ENCODE results near the gene ARHGEF12.

The ARHGEF12 gene

DNA sequence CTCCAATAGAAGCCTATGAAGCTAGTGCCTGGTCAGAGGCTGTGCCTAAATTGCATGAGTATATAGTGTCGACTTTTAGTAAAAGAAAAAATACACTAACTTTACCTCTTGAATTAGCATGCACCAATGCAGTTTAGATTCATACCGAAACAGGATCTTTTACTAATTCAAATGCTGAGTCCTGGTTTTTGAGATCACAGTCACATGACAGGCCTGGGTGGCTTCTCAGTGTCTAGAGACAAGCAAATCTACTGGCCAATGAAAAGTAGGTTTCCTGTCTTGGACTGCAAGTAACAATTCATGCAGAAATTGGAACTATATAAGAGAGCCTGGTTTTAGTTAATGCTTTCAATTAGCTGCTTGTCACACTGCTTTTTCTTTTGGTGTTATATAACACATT is 7.2 kb downstream of the ARHGEF12 start:
- DNase-seq, result no peak

DNA sequence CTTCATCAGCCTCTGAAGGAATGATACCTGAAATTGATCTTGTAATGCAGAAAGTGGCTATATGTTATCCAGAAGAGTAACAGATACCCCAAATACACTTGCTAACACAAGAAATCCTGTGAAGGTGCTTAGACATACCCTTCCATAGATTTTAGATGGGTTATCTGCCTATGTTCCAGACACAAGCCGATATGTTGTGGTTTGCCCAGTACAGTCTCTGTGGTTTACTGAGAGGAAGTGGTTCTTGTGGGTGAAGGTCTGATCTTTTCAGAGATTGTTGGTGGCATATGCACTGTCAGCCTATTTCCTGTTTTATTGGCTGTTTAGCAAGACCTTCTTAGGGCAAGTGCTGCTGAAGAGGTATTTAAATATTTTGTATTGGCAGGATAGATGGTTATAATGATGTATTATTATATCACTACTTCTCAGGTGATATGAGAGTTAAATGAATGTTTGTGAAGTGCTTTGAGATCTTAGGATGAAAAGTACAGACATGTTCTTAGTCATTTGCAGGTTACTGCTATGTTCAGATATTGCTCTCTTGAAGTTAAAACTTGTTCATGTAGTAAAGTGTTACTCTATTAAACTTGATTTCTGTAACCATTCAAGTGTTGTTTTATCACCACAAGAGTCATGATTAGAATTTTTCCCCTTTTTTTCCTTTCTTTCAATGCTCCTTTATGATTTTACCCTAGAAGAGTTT is 8.2 kb downstream of the ARHGEF12 start:
- peak; percentile 18 to 31 for DNase-seq

DNA sequence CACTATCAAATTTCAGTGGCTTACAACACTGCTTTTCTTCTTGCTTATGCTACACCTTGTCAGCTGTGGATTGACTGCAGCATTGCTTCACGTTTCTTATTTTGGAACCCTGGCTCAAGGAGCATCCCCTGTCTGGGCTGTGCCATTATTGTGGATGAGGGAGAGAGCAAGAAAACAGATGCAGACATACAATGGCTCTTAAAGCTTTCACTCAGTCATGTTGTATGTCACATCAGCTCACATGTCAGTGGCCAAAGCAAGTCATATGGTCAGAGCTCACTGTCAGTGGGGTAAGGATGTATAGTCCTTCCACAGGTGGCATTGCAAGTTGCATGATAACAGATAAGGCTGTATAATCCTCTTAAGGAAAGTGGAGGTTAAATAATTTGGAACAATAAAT is 10.0 kb downstream of the ARHGEF12 start:
- DNase-seq, result no peak

DNA sequence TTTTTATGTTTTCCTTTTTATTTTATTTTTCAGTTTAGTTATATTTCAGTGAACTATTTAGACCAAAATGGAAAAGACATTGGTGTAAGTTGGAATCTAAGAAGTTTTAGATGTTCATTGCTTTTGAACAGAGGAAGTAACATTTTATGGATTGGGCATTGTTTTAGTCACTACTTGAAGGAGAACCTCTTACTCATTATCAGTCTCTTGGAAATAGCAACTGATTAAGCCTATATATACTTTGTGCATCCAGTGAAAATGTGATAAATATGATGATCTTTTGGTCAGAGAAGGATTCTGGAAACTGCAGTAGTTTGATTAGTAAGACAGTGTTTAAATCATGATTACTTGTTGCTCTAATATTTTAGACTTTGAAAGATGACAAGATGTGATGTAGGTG is 14.4 kb downstream of the ARHGEF12 start:
- DNase-seq, result no peak

DNA sequence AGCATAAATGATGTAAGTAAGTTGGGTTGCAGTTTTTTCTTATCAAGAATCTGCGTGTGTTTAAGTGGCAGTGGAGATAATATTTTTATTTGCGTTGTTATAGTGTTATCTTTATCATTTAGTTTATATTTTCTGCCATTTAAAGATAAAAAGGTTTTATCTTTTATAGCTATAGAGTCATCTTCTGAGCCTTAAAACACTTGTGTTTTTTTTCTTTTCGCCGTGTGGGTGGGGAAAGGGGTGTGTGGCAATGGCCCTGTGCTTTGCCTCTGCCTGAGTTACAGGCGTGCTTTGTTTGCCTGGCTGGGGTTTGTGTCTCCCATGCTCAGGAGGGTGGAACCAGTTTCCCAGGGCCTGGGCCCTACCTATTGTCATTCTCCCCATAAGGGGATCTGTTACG is 16.2 kb downstream of the ARHGEF12 start:
- no peak for DNase-seq

DNA sequence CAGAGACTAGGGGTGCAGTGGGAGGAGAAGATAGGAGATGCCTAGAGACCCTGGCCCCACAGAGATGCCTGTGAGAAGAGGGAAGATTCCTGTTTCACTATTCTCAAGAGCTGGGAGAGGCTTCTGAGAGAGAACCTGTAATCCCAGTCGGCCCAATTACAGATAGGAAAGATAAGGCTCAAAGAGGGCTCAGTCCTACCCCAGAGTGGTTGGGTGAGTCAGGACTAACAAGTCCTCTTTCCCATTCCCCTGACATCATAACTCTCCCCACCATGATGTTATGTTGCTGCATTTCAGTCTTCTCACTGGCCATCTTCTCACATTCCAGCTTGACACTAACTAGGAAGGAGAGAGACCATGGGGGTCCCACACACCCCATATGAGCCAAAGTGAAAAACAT is 17.9 kb downstream of the ARHGEF12 start:
- no peak for DNase-seq

DNA sequence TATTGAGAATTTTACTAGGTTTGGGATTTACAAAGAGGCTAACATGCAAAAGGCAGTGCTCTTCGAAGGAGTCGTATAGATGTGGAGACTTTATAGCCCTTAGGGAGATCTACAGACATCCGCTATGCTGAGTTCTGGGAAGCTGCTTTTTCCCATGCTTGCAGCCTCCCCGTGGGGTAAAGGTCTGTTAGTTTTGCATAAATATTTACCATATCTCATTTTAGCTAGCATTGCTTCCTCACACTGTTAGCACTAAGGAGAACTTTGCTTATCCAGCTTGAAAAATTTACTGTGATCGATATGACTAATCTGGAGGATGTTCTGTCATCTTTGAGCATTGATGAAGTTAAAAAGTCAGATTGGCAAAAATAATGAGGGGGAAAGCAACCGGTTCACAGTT is 18.6 kb downstream of the ARHGEF12 start:
- DNase-seq, result no peak

DNA sequence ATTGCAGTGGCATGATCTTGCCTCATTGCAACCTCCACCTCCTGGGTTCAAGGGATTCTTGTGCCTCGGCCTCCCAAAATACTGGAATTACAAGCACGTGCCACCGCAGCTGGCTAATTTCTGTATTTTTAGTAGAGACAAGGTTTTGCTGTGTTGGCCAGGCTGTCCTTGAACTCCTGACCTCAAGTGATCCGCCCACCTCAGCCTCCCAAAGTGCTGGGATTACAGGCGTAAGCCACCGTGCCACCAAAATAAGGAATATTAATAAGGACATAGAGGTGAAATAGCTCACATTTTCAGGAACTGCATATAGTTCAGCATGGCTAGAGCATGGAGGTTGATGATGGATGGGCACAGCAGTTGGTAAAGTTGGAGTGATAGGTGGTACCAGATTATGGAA is 21.4 kb downstream of the ARHGEF12 start:
- DNase-seq, result no peak

DNA sequence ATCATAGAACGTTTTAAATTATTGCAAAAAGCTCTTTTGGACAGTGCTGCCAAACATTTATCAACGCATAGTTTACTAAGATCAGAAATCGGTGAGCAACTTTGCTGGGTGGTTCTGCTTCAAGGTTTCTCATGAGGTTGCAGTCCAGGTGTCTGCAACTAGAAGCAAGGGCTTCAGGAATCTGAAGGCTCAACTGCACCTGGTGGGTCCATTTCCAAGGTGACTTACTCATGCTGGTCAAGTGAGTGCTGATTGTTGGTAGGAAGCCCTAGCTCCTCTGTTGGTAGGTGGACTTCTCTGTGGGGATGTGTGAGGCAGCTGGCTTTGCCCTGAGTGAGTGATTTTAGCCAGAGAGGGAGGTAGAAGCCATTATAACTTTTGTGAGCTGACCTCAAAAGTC is 22.5 kb downstream of the ARHGEF12 start:
- DNase-seq, result no peak

DNA sequence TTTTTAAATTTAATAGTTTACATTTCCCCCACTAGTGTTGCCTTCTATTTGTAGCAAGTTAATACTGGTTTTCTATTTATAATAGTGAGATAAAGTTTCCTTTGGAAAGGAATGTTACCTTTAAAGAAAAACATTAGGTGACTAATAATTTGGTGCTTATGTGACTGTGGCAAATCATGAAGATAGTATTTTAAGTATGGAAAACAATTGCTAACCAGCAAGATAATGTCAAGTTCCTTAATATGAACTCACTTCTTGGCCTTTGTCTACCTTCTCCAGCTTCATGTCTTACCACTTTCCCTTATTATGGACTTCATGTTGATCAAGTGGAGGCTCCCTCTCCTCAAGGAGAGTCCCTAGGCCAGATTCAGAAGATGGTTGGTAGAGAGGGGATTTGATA is 27.2 kb downstream of the ARHGEF12 start:
- DNase-seq, result no peak

DNA sequence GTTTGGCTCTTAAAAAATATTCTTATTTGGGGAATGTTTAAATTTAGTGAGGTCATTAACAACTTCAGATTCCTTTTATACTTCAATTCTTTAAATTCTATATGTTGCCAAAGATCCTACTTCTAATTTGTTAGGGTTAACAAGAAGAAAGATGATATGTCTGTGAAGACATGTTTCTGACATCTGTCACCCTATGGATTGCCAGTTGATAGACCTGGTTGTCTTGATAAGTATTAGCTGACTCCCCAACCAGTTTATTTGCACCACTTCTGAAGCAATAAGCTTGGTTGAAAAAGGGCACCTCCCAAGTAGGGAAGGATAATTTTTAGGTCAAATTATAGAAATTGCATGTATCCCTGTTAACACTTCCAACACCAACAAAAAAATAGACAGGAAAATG is 29.3 kb downstream of the ARHGEF12 start:
- DNase-seq, result no peak

DNA sequence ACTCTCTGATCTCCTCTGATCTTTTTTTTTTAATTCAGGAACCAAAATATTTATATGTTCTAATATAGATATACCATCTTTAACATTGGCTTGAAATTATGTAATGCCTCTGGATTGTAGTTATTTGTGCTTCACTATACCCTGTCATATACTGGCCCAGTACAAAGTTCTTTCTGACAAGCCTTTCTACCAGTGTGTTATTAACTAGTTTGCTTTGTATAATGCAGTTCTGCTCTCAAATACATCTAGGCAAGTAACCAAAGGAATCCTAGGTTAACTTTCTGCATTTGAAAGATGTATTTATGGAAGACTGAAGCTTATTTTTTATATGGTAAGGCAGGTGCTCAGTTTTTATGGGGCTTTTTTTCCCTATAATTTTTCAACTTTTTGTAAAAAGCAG is 36.1 kb downstream of the ARHGEF12 start:
- no peak for DNase-seq

DNA sequence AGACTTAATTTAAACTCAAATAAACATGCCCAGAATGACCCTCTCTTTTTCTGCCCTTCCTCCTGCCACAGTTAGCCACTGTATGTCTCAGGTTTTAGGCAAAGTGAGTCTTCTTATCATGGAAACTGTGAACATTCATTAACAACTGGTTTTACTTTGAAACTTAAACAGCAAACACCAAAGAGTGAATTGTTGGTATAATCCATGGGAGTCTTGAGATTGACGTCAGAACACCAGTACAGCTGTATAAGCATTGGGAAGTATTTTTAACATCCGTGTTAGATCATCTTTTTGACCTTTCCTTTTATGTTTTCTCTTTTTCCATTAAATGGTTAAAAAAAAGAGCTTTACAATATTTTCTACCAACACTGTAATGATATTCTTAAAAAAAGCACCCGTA is 38.9 kb downstream of the ARHGEF12 start:
- DNase-seq, result no peak

DNA sequence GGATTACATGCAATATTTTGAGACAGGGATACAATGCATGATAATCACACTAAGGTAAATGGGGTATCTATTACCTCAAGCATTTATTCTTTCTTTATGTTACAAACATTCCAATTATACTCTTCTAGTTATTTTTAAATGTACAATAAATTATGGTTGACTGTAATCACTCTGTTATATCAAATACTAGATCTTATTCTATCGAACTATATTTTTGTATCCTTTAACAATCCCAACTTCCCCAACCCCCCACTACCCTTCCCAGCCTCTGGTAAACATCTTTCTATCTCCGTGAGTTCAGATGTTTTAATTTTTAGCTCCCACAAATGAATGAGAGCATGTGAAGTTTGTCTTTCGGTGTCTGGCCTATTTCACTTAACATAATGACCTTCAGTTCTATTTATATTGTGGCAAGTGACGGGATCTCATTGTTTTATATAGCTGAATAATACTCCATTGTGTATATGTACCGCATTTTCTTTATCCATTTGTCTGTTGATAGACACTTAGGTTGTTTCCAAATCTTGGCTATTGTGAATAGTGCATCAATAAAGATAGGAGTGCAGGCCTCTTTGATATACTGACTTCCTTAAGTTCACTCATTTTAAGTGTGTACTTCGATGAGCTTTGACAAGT is 40.5 kb downstream of the ARHGEF12 start:
- no peak for DNase-seq

DNA sequence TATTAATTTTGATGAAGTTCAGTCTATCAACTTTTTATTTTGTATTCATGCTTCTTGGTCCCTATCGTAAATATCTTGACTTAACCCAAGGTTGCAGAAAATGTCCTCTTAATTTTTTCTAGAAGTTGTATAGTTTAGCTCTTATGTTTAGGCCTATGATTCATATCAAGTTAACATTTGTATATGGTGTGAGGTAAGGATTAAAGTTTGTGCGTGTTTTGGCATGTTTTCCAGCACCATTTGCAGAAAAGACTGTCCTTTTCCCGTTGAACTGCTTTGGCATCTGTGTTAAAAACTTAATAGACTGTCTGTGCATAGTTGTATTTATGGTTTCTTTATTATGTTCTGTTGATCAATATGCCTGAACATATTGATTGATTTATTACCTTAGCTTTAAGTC is 42.3 kb downstream of the ARHGEF12 start:
- no peak for DNase-seq

DNA sequence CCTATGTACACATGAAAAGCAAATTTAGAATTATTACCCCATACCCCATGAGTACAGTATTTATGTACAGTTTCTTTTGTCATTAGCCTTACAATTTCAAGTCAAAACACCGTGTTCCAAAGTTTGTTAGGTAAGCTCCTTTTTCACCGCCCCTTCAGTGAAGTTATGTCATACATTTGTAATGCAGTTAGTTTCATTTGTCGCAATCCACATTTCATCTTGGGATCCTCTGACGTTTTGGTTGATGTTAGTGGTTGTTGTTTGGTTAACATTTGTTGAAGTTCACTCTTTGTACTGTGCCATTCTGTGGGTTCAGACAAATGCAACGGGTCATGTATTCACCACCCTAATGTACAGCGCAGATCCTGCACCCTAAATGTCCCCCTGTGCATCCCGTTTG is 45.2 kb downstream of the ARHGEF12 start:
- DNase-seq, result no peak

DNA sequence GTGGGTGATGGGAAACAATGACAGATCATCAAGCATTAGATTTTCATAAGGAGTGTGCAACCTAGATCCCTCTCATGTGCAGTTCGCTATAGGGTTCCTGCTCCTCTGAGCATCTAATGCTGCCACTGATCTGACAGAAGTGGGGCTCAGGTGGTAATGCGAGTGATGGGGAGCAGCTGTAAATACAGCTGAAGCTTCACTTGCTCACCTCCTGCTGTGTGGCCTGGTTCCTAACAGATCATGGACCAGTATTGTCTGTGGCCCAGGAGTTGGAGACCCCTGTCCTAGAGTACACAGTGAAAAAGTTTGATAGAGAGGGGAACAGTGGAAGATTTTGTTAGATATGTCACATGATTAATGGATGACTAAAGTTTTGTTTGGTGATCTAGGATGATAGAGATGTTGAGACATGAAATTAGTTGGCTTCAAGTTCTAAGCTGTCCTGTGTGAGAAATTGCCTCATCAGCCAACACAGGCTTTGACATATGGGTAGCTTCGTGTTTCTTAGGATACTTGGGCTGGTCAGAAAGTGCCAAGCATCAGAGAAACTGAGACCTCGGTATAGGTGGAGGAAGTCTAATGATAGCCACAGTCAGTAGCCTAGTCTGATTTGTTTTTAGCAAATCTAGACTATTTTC is 47.4 kb downstream of the ARHGEF12 start:
- no peak for DNase-seq

DNA sequence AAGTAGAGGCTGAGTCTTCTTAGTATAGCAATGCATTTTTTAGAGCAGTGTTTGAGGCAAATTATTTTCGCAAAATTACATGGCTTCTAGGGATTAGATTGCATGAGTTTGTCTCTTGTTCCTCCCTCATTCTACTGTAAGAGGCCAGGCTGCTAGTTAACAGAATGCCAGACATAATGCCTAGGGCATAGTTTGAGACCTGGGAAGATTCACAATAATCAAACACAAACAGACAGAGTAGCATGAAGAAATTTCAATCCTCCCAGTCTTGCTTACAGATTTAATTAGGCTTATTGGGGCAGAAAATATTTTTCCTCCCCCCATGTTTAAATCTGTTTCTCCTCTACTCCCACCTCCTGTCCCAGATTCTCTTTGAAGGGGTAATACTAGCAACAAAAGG is 48.3 kb downstream of the ARHGEF12 start:
- no peak for DNase-seq

DNA sequence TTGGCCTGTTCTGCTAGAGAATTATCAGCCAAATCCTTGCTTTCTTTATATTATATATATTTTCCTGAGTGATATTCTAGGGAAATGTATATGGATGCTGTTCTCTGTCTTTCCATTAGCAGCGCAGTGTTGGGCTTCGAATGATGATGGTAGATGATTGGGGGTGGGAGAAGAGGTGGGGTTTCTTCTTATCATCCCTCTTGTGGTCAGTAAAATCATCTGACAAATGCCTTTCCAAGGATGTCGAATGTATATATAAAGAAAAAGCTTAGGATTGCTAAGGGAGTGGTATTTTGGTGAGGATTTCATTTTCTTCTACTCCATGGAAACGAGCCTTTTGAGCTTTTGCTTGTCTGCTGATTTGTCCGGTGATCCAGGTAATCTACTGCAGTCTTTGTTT is 48.9 kb downstream of the ARHGEF12 start:
- no peak for DNase-seq

DNA sequence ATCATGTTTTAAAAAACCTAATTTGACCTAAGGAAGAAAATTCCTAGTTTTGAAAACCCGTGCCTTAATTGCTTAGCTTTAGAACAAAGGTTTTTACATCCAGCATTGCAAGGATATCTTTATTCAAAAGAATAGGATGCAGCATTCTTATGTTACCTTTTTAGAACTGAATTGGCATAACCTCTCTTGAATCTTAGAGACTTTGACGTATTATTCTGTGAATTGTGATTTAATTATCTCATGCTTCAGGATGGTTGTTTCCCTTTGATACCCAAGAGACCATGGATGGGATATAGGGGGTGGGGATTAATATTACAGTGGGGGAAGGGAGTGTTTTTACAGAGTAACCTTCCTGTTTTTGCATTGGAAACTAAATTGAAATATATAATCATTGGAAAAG is 49.4 kb downstream of the ARHGEF12 start:
- DNase-seq, result no peak

DNA sequence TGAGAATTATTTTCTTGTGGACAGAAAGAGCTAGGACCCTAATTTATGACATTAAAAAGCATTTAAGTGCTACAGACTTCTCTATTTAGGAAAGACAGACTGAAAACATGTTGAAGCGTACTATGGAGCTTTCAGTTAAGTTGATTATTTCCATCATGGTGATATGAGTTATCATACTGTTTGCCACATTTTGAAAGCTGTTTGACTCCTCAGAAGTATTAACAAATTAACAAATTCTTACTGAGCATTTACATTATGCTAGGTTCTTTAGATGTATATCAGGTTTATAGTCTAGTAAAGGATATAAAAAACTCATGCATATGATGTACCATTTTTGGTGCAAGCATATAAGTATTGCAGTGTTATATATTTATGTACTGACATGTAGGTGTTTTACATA is 50.1 kb downstream of the ARHGEF12 start:
- no peak for DNase-seq

DNA sequence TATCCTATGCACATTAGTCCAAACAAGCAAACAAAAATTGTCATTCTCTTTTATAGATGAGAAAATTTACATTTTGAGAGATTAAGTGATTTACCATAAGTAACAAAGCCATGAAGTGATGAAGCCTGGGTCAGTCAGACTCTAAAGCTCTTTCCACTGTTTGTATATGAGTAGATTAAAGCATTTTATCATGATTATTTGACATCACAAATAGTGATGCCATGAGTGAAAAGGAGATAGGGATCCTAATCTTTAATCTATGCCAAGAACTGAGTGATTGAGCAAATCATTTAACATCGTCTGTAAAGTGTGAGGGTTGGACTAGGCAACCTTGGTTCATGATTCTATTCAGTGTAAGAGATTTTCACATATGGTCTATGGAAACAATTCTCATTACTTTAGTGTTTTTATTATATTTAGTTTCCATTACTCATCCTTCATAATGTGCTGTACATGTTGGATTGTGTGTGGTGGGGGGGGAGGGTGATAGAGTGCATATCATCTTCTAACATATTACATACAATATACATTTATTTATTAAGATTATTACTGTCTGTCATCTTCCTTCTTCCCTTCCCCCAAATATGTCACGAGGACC is 50.7 kb downstream of the ARHGEF12 start:
- DNase-seq, result no peak

DNA sequence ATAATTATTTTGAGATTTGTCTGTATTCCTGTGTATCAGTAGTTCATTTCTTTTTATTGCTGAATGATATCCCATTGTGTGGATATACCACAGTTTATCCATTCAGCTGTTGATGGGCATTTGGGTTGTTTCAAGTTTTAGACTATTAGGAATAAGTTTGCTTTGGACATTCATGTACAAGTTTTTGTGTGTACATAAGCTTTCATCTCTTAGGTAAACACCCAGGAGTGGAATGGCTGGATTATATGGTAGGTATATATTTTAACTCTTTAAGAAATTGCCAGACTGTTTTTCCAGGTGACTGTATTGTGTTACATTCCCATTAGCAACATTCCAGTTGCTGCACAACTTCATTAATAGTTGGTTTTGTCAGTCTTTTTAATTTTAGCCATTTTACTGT is 52.0 kb downstream of the ARHGEF12 start:
- no peak for DNase-seq
